ENCODE data around the gene HOXB3.

DNA sequence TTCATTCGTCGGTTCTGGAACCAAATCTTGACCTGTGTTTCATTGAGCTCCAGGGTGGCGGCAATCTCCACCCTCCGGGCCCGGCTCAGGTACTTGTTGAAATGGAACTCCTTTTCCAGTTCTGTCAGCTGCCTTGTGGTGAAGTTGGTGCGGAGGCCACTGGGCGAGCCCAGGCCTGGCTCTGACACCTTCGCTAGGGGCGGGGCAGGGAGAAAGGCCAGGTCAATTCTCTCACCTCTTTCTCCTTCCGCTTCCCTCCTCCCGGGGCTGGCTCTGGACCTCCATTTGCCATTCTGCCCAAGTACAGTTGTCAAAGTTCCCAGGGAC, 60.4 kb downstream of the HOXB3 start:
- TF ChIP-seq POLR2A (IDR thresholded peaks at IDR 0.05; ENCODE audit: low read length) (no peak), GATA1 (IDR thresholded peaks at IDR 0.05; ENCODE audit: low read depth, low read length) (no peak)
